Stimulated activated CD8-positive, alpha-beta memory T cell treated with anti-CD3 and anti-CD28 coated beads, Interleukin-15, amount 100 ng/mL, for 4 hours (primary cell): ENCODE data around the gene CCDC178.

Source experiments
- DNase-seq, 2 donors: peaks; one replicate each; pipeline ENCODE4 v3.0.0-alpha.2; 2020; ENCODE audit warnings: low read depth in 2 of 2

Gene CCDC178

DNA sequence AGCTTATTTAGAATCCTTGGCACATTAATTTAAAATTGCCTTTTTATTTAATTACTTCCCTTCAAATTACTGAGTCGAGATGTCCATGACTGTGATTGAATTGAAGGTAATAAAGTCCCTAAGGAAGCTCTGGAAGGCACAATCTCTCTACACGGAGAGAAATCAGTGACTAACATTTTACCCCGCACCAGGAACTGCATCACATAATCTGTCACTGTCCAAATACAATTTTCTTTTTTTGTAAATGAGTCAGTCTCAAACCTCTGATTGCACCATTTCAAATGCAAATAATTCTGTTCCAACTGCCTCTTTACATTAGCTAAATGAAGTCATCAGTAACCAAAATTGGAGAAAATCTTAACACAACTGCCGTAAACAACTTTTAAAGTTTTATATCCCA lies 311.9 kb downstream of the CCDC178 start:
- no peak for DNase-seq

DNA sequence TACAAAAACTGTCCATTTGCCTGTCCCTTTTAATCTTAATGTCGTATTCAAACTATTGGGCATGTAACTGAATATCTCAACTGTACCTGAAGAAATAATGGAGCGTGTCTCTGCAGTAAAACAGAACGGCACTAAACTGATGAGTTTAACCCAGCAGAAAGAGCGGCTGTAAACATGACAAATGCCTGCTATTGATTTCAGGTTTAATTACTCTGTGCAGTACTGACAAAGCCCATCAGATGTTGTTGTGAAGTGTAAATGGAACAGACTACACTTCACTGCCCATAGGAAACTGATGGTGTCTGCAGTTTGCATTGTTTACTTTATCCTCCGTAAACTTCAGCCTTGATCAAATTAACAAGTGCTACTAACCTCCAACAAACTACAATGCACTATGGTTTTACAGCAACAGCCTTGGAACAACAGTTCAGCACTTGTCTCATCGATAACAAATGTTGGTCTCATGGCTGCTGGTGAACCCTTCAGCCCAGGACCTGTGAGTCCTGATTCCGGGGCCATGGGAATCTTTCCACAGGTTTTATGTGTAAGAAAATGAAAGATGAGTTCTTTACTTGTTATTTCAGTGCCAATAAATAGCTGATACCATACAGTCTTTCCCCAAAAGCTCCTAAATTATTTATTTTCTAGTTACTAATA lies 316.5 kb downstream of the CCDC178 start:
- DNase-seq = no peak

DNA sequence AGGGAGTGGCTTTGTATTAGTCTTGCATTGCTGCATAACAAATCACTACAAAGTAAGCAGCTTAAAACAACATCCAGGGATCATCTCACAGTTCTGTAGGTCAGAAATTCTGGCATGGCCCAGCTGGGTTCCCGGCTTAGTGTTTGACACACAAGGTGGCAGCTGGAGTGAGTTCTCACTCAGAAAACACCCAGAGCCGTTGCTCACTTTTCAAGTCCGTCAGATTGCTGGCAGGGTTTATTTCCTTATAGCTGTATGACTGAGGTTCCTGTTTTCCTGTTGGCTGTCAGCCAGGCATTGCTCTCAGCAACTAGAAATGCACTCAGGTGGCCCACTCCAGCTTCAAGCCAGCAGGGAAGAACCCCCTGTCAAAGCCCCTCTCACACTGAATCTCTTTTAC lies 324.1 kb downstream of the CCDC178 start:
- DNase-seq = no peak

DNA sequence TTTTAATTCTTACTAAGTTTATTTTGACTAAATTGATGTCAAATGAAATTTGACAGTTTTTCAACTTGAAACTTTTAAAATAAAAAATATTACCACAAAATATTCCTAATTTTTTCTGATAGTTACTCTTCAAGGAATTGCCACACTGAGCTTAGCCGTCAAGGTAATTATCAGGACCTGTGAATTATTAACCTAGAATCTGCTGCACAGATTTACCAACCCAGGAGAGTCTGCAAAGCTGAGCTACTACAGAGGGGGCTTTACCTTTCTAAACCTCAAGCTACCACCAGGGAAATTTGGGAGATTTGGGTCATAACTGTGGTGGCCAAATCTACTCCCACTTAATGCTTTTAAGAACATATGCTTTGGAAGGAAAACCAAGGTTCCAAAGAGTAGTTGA lies 324.6 kb downstream of the CCDC178 start:
- DNase-seq = no peak

DNA sequence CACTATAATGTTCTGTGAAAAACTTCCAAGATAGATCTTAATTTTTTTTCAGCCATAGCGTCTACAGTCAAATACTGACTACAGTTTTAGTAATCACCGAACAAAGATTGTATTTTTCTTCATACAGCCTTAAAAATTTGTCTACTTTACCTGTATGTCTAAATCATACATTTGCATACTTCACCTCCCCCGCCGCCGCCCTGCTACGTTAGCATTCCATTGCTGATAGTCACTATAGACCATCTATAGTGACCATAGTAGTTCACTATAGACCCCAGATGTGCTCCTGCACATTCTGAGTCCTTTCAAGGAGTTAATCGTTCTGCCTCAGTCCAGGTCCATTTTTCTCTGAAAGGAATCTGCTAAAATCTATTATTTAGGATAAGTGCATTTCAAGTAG lies 325.0 kb downstream of the CCDC178 start:
- no peak for DNase-seq

DNA sequence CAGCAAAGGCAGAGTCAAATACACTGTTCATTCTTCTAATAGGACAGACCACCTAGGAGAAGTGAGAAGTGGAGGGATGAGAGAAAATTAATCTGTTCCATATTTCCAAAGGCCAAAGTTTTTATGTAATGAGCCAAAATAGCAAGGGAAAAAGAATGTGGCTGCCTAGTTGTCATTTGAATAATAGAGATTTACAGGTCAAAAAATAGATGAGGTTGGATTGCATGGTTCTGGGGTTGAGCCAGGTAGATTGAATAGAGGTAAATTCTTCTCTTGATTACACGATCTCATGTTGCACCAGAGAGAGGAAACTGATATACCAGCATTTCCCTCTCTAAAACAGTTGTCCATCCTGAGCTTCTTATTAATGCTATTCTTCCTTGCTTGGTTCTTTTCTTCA lies 325.8 kb downstream of the CCDC178 start:
- DNase-seq = no peak

DNA sequence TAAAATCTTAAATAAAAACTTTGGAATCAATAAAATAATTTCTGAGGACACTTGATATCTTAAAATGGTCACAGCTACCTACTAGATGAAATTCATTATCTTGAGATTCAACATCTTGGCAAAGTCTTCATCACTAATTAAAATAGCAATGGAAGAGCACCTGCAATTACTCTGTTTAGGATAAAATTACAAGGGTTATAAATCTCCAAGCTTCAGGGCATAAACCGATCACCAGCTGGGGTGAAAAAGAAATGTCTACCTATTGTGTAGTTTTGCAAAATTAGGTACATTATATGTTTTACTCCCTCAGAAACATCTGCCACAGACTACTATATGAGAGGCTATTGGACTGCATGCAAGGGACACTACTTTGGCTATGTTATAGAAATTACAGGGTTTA lies 327.1 kb downstream of the CCDC178 start:
- no peak for DNase-seq

DNA sequence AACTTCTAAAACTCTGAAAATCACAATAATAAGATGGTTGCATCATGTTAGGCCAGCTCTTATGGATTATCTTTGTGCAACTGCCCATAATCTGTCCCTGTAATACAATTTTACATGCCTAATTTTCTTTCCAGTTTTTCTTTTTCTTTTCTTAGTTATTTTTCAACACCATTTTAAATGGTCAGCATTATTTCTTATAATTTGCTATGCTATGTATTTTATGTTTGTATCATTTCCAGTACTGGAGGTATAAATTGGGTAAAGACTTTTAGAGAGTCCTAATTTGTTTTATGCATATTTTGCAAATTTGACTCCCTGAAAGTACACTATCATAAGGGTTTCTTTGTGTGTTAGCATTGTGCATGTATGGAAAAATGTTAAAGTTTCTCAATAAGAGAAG lies 333.0 kb downstream of the CCDC178 start:
- no peak for DNase-seq

DNA sequence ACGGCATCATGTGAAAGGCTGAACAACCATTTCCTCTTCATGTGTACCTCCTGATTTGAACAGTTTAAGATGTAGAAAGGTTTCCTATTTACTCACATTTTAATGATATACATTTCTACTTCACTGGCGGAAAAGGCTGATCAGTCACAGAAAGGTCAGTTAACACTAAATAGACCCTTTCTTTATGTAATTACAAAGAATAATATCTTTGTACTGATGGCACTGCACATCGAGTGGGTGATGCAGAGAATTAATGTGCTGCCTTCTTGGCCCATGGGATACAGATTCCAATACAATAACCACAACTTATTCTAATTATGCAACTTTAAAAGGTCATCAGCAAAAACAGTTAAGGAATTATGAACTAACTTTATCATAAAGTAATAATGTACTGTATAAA lies 339.2 kb downstream of the CCDC178 start:
- DNase-seq = no peak

DNA sequence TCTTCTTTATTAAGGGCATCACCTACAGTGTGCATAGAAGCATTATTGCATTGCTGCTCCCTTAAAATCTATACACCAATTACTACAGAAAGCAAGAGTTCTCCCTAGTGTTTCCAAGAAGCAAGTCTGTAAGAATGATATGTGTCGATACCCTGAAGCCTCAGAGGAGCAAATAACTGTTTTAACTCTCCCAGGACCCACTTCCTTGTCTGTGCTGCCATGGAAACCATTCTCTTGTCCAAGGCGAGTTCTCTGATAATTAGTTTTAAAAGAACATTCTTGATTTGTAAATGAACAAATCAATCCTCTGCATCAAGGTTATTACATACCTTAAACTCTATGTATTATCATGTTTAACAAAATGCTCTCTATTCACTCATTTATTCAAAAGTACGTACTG lies 340.9 kb downstream of the CCDC178 start:
- no peak for DNase-seq

DNA sequence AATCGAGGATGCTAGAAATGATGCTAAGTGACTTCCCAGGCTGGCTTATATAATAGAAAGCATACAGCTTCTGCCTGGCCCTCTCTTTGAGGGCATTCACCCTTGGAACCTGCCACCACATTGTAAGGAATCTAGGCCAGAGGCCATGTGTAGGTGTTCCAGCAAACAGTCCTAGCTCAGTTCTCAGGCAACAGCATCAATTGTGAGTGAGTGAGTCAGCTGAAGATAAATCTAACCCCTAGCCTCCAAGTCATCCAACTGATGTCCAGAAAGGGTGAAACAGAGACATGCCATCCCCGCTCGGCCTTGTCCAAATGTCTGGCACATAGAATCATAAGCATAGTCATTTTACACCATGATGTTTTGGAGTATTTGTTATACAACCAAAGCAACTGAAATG lies 343.4 kb downstream of the CCDC178 start:
- no peak for DNase-seq

DNA sequence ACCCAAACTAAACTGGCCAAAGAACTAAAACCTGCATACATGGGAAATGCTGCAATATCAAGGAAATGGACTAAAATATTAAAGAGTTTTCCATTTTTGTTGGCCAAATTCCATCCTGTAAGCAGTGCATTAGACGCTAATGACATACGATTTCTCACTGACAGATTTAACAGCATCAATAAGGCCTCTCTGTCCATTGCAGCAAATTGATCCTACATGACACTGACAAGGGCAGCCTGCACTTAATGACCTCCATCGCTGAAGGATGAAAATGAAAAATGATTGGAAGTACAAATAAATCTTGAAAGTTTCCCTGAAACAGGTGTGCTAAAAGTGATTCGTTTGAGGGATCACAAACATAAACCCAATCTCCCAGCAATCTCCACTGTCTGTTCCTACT lies 350.1 kb downstream of the CCDC178 start:
- no peak for DNase-seq

DNA sequence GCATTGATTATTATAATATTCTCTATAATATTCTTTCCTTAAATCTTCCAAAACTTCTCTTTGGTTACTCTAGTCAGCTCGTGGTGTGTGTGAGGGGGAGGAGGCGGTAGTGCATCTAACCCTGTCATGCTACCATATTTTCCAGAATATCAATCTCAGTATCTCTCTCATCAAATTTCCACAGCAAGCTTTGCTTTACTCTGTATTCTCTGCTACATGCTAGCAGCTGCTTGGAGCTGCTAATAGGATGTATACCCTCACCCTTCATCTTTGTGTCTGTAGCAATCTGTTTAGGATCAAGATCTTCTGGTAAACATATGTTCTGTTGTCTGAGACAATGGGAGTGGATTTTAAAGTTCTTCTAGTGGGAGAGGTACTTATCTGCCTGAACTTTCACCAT lies 363.9 kb downstream of the CCDC178 start:
- DNase-seq = no peak

DNA sequence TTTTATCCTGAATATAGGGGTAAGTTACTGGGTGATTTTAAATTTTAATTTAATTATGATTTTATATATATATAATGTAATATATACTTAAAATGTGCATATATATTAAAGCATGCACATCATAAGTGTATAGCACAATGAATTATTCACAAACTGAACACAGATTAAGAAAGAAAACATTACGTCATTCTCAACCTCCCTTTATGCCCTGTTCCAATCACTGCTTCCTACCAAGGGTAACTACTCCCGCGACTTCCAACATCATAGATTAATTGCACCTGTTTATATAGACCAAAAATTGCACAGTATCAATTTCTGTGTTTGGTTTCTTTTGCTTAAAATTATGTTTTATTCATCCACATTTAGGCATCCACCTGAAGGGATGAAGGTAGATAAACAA lies 366.4 kb downstream of the CCDC178 start:
- no peak for DNase-seq

DNA sequence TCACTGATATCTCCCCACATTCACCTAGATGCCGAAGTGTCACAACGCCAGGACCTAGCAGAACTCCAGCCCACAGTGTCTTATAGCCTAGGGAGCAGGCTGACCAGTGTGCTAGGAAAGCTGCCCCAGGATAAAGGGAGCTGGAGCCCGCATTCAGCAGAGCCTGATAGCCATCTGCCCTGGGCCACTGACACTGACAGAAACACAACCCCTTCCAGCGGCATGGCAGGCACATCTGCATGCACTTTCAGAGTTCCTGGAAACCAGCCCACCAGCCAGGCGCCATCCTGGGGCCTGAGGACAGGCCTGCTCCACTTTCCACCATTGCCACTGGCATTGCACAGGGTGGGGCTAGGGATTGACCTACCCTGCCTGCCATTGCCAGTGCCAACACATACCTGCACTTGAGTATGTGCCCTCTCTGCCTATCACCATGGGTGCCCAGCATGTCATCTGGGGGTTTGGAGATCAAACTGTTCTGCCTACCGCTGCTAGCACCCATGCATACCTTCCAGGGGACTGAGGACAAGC lies 377.6 kb downstream of the CCDC178 start:
- DNase-seq = no peak

DNA sequence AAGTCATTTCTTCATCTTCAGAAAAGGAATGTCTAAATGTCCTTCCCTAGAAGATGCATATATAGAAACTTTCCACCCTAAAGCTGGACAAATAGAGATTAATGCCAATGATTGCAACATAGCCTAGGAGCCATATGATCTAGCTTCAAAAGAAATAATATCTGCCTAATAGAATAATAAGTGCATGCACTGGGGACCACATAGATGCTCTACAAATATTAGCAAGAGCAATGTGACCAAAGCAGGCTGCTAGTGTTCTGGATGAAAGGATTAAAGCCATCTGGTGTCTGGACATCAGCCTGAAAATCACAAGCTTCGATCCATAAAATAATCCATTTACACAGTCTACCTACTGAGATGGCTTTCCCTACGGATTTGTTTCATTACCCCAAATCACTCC lies 387.6 kb downstream of the CCDC178 start:
- no peak for DNase-seq

DNA sequence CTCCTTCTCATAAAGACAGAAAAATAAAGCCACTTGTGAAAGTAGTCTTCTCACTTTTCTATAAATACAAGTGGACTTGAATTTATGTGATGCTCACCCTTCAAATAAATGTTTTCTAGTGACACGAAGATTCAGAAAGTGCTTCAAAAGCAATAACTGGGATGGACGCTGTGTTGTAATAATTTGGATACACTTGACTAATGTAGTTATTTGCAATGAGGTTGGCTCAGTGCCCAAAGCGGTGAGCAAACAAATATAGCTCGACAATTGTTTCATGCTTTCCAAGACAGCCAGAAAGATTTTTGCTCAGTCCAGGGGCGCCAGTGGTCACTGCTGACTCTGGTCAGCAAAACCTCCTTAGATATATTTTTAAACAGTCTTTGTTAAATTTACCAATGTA lies 389.1 kb downstream of the CCDC178 start:
- no peak for DNase-seq

DNA sequence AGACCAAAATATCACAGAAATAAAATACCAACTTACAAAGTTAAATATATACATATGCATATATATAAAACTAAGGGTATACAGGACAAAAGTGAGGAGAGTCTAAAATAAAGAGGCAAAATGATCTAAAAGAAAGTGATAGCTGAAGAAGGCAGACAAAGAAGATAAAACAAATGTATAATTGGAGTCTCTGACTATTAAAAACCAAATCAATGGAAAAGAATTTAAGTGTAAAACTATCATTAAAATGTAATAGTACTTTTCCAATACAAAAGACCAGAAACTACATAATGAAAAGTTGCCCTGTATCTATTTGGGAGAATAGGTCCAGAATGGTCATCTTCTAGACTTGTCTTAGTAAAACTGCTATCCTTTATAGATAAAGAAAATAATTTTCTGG lies 400.3 kb downstream of the CCDC178 start:
- no peak for DNase-seq

DNA sequence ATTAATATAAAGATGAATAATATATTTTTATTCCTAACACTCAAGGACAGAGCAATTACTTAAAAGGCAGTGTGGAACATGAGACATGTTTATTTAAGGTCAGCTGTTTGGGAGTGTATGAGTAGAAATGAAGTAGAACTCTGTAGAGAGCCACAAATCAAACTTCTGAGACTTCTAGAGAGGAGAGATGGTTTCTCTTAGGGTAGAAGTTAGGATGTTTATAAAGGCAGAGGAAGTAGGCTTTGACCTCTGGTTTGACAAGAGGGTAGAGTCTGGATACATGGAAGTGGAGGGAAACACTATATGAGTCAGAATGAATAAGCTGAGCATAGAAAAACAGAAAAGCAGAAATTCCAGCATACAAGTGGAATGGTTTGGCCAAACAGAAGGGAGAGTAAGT lies 405.6 kb downstream of the CCDC178 start:
- no peak for DNase-seq

DNA sequence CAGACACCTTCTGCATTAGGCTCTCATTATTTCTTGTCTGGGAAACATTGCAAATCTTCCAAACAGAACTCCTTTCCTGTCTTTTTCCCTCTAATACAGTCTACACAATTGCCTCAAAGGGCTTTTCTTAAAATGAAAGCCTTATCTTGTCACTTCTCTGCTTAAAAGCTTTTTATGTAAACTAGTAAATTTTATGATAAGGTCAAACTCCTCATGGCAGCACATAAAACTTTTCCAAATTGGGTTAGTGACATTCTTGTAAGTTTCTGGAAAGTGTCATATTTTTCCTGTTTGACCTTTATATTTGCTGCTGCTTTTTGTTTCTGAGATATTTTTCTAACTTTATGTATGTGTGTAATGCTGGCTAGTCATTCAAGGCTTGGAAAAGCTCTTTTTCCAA lies 406.3 kb downstream of the CCDC178 start:
- no peak for DNase-seq

DNA sequence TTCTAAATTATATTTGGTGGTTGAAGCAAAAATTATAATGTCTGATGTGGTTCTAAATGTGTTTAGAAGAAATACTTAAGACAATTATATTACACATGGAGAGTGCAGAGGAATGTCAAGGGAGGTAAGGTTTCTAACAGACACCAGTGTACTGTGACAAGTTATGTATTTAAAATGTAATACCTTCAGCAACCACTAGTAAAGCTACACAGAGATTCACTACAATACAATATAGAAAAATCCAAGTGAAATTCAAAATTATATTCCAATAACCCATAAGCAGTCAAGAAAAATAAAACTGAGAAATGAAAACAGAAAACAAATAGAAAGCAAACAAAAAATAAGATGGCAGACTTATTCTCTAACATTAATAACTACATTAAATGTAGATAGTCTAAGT lies 418.2 kb downstream of the CCDC178 start:
- no peak for DNase-seq

DNA sequence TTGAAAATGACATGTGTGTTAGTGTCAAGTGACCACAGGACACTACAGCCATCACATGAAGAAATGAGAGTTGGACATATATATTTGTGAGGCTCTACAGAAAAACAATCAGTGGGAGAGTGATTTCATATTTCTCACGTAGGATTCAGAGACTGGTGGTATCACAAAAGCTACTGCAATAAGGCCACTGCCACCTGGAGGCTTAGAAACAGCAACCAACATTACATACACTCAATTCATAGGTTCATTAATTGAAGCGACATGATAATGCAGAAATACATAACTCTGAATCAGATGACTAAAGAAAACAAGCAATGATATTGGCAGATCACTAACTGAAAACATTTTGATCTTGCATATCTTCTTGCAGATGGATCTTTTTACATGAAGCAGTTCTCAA lies 419.6 kb downstream of the CCDC178 start:
- no peak for DNase-seq

DNA sequence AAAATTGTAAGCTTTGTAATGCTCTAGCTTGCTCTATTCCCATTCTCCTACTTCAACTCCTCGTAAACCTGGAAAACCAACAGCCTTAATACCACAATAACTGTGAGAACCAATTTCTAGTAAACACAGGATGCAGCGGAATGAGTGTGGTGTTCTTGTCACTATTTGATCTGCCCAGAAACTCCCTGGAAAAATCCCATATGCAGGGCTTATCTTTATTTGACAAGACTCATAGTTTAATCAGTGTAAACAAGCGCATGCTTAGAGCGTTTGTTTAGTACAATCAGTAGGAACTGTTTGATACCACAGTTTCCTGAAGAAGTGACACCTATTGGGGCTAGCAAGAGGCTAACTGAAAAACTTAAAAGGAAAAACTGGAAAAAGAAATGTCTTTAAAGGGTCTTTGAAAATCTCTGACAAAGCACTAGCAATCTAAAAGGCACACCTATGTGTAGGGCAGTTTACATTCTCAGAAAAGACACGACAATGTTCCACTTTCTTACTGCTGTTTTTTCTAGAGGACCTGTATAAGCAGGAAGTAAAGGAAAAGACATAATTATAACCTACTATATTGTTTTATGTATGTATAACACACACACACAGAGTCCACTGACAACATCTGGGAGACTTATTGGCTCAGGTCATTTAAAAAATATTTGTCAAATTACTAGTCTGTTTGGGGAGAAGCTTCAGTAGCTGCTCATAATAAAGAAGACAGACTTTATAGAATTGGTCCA lies 426.3 kb downstream of the CCDC178 start:
- no peak for DNase-seq

DNA sequence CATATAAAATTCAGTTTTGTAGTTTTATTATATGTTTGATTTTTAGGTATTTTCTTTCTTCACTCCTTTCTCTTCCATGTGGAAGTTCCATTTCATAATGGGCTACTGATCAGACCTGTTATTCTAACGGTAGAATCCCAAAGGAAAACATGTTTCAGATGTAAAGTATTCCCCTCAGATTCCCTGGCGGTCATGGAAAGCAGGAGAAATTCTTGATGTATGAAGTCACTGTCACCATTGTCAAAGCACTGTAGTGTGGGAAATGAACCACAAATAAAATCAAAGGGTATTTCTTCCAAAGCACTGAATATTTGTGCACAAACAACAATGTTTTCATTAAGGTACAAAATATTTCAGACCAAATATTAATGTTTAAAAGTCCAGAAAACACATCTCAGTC lies 430.4 kb downstream of the CCDC178 start:
- no peak for DNase-seq
